22Rv1 (cell line): ENCODE data around the gene PGPEP1.

Experiments used
- CTCF ChIP-seq: fragments of 450-650 bp; IDR thresholded peaks from 2 replicates; pipeline ENCODE4 v1.5.1; 2017; ENCODE audit warnings: mild to moderate bottlenecking
- ZFX ChIP-seq: fragments of 450-650 bp; IDR thresholded peaks from 2 replicates; pipeline ENCODE4 v1.6.1; 2017; ENCODE audit warnings: antibody characterized with exemption, borderline replicate concordance

- no peak for TF ChIP-seq CTCF
- no peak for TF ChIP-seq ZFX
Observed at GRCh38 chr19:18366021-18366435, 25.6 kb downstream of the PGPEP1 start.
